NB4 (cell line): ENCODE measurements around the gene NDUFB5.

ENCODE experiments used
- POLR2A ChIP-seq: IDR thresholded peaks from 2 replicates; pipeline ENCODE4 v1.6.1; 2011; ENCODE audit warnings: mild to moderate bottlenecking; ENCODE audit not compliant: insufficient read length; ENCODE audit errors: extremely low read depth
- TF ChIP-seq, protein P1 (sequence below): IDR thresholded peaks from one replicate; pipeline ENCODE4 v1.5.1; 2012; ENCODE audit warnings: low read depth, low read length
- TF ChIP-seq, protein P2 (sequence below): IDR thresholded peaks from 2 replicates; pipeline ENCODE4 v1.6.1; 2011; ENCODE audit warnings: low read depth, low read length

DNA sequence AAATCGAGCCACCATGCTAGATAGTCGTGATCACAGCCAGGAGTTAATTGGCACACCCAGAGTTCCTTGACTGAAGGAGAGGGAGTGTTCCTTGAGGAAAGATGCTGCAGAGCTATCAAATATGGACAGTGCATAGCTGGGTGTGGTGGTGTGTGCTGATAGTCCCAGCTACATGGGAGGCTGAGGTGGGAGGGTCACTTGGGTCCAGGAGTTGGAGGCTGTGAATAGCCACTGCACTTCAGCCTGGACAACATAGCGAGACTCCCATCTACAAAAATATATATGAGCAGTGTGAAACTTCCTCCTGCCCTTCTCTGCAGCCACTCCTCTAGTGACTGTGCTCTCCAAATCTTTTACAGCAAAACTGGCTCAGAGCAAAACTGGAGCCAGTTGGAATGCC lies 38.3 kb downstream of the NDUFB5 start:
- TF ChIP-seq, protein P1, sequence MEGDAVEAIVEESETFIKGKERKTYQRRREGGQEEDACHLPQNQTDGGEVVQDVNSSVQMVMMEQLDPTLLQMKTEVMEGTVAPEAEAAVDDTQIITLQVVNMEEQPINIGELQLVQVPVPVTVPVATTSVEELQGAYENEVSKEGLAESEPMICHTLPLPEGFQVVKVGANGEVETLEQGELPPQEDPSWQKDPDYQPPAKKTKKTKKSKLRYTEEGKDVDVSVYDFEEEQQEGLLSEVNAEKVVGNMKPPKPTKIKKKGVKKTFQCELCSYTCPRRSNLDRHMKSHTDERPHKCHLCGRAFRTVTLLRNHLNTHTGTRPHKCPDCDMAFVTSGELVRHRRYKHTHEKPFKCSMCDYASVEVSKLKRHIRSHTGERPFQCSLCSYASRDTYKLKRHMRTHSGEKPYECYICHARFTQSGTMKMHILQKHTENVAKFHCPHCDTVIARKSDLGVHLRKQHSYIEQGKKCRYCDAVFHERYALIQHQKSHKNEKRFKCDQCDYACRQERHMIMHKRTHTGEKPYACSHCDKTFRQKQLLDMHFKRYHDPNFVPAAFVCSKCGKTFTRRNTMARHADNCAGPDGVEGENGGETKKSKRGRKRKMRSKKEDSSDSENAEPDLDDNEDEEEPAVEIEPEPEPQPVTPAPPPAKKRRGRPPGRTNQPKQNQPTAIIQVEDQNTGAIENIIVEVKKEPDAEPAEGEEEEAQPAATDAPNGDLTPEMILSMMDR, result no peak
- TF ChIP-seq, protein P2, sequence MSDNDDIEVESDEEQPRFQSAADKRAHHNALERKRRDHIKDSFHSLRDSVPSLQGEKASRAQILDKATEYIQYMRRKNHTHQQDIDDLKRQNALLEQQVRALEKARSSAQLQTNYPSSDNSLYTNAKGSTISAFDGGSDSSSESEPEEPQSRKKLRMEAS, result no peak
- TF ChIP-seq POLR2A, result no peak
